Measurements from ENCODE around the gene ARL15. TPM values are rescaled to one million over a fixed set of nuclear protein-coding genes. Genes with fewer than 3 reads are reported as not detected.

The ARL15 gene
- polyA plus RNA-seq, 3 donors from 2014 or later, result 15.0 to 20.3 (median 16.2) TPM

GRCh38 chr5:54234304-54234933, 76.0 kb downstream of the ARL15 start:
- Mint-ChIP-seq H3K27me3 (ENCODE audit: low read depth in 3 of 3) (peaks cover 0 to 2% (median 0%) of the 10 kb centered on the region in 3 donors), H3K9me3 (no peaks in the 10 kb centered on the region), H3K4me3 (no peak overlapping the region), H3K4me1 (peaks cover 11 to 30% of the 10 kb centered on the region in 2 donors), H3K36me3 (peaks cover 0 to under 1% (median 0%) of the 10 kb centered on the region in 3 donors), H3K27ac (no peak overlapping the region)
- no peak for DNase-seq

GRCh38 chr5:54230936-54231685, 79.3 kb downstream of the ARL15 start:
- H3K27ac Mint-ChIP-seq, result peak overlapping the region in 2 of 6 donors; percentile 2 to 8
- H3K4me3 Mint-ChIP-seq, result no peak overlapping the region
- H3K36me3 Mint-ChIP-seq, result no peaks in the 10 kb centered on the region
- H3K9me3 Mint-ChIP-seq, result no peaks in the 10 kb centered on the region
- DNase-seq, result no peak
- H3K4me1 Mint-ChIP-seq, result peaks cover 11 to 29% of the 10 kb centered on the region in 2 donors
- H3K27me3 Mint-ChIP-seq (ENCODE audit: low read depth in 3 of 3), result peaks cover 0 to 2% (median 0%) of the 10 kb centered on the region in 3 donors

GRCh38 chr5:54229041-54229780, 81.2 kb downstream of the ARL15 start:
- Mint-ChIP-seq H3K27ac (peak overlapping the region in 2 of 6 donors; percentile 4 to 63), H3K4me1 (peaks cover 8 to 39% of the 10 kb centered on the region in 2 donors), H3K27me3 (ENCODE audit: low read depth in 3 of 3) (no peaks in the 10 kb centered on the region), H3K36me3 (peaks cover 0 to under 1% (median 0%) of the 10 kb centered on the region in 3 donors), H3K9me3 (no peaks in the 10 kb centered on the region), H3K4me3 (no peak overlapping the region)
- peak; percentile 35 to 47 (median 41) for DNase-seq

- Mint-ChIP-seq H3K4me1 (peaks cover 13 to 47% of the 10 kb centered on the region in 2 donors), H3K27me3 (ENCODE audit: low read depth in 3 of 3) (no peaks in the 10 kb centered on the region), H3K9me3 (no peaks in the 10 kb centered on the region), H3K36me3 (peaks cover 0 to 3% (median 0%) of the 10 kb centered on the region in 3 donors), H3K27ac (no peak overlapping the region), H3K4me3 (no peak overlapping the region)
- no peak for DNase-seq
These were observed 82.6 kb downstream of the ARL15 start for GRCh38 chr5:54227759-54228158.

GRCh38 chr5:54227109-54227508, 83.3 kb downstream of the ARL15 start:
- Mint-ChIP-seq H3K27me3 (ENCODE audit: low read depth in 3 of 3) (no peaks in the 10 kb centered on the region), H3K9me3 (no peaks in the 10 kb centered on the region), H3K4me1 (peaks cover 13 to 47% of the 10 kb centered on the region in 2 donors), H3K4me3 (no peak overlapping the region), H3K27ac (peak overlapping the region in 1 of 6 donors; percentile 46), H3K36me3 (peaks cover 0 to 3% (median 0%) of the 10 kb centered on the region in 3 donors)
- DNase-seq, result no peak

GRCh38 chr5:54226215-54226614, 84.2 kb downstream of the ARL15 start:
- Mint-ChIP-seq H3K27me3 (ENCODE audit: low read depth in 3 of 3) (no peaks in the 10 kb centered on the region), H3K9me3 (no peaks in the 10 kb centered on the region), H3K4me3 (no peak overlapping the region), H3K36me3 (peaks cover 0 to 3% (median 0%) of the 10 kb centered on the region in 3 donors), H3K4me1 (peaks cover 10 to 45% of the 10 kb centered on the region in 2 donors), H3K27ac (no peak overlapping the region)
- no peak for DNase-seq

GRCh38 chr5:54224103-54224826, 86.1 kb downstream of the ARL15 start:
- no peak for DNase-seq
- Mint-ChIP-seq H3K27me3 (ENCODE audit: low read depth in 3 of 3) (no peaks in the 10 kb centered on the region), H3K4me3 (no peak overlapping the region), H3K27ac (no peak overlapping the region), H3K36me3 (peaks cover 0 to 3% (median 0%) of the 10 kb centered on the region in 3 donors), H3K4me1 (peaks cover 8 to 46% of the 10 kb centered on the region in 2 donors), H3K9me3 (no peaks in the 10 kb centered on the region)

GRCh38 chr5:54222336-54222735, 88.0 kb downstream of the ARL15 start:
- no peak for DNase-seq
- Mint-ChIP-seq H3K4me1 (peaks cover 6 to 36% of the 10 kb centered on the region in 2 donors), H3K36me3 (peaks cover 0 to 3% (median 0%) of the 10 kb centered on the region in 3 donors), H3K27ac (no peak overlapping the region), H3K4me3 (no peak overlapping the region), H3K9me3 (no peaks in the 10 kb centered on the region), H3K27me3 (ENCODE audit: low read depth in 3 of 3) (no peaks in the 10 kb centered on the region)

GRCh38 chr5:54221135-54221534, 89.2 kb downstream of the ARL15 start:
- Mint-ChIP-seq H3K27me3 (ENCODE audit: low read depth in 3 of 3) (no peaks in the 10 kb centered on the region), H3K4me3 (no peak overlapping the region), H3K9me3 (no peaks in the 10 kb centered on the region), H3K4me1 (peaks cover 6 to 34% of the 10 kb centered on the region in 2 donors), H3K36me3 (peaks cover 0 to 3% (median 0%) of the 10 kb centered on the region in 3 donors), H3K27ac (no peak overlapping the region)
- no peak for DNase-seq

GRCh38 chr5:54220230-54221040, 89.9 kb downstream of the ARL15 start:
- peaks cover 6 to 28% of the 10 kb centered on the region in 2 donors for H3K4me1 Mint-ChIP-seq
- H3K27me3 Mint-ChIP-seq (ENCODE audit: low read depth in 3 of 3), result no peaks in the 10 kb centered on the region
- no peak for DNase-seq
- H3K36me3 Mint-ChIP-seq, result peaks cover 0 to 3% (median 0%) of the 10 kb centered on the region in 3 donors
- no peaks in the 10 kb centered on the region for H3K9me3 Mint-ChIP-seq
- H3K27ac Mint-ChIP-seq, result no peak overlapping the region
- no peak overlapping the region for H3K4me3 Mint-ChIP-seq

GRCh38 chr5:54217826-54218503, 92.4 kb downstream of the ARL15 start:
- Mint-ChIP-seq H3K4me1 (peaks cover 8 to 27% of the 10 kb centered on the region in 2 donors), H3K27ac (no peak overlapping the region), H3K36me3 (no peaks in the 10 kb centered on the region), H3K9me3 (no peaks in the 10 kb centered on the region), H3K4me3 (no peak overlapping the region), H3K27me3 (ENCODE audit: low read depth in 3 of 3) (no peaks in the 10 kb centered on the region)
- DNase-seq, result peak; percentile 12 to 26 (median 20)

GRCh38 chr5:54215233-54215736, 95.1 kb downstream of the ARL15 start:
- DNase-seq, result no peak
- Mint-ChIP-seq H3K27me3 (ENCODE audit: low read depth in 3 of 3) (no peaks in the 10 kb centered on the region), H3K36me3 (no peaks in the 10 kb centered on the region), H3K27ac (no peak overlapping the region), H3K4me1 (peaks cover 21 to 39% of the 10 kb centered on the region in 2 donors), H3K9me3 (no peaks in the 10 kb centered on the region), H3K4me3 (no peak overlapping the region)

Measured in immature natural killer cell (primary cell).